ENCODE data around the gene HOATZ. TPM values are rescaled to one million over a fixed set of nuclear protein-coding genes. Genes with fewer than 3 reads are reported as not detected.

Gene HOATZ
- total RNA-seq, 1 experiment from 2014 or later, result not detected

DNA sequence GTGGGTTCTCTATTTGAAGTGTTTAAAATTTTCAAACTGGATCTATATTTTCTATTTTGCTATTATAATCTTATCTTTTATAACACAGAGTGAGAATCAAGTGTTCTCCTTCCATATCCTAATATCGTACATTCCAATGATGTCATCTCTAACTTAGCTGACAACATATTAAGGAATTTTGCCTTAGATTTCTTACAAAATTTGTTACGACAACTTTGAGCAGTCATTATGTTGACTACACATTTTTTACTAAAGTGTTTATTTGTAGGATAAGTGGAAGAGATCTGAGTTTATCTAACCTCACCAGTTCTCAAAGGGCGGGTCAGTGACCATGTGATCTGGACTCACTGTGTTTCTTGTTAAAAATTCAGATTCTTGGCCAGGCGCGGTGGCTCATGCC lies 15.1 kb upstream of the HOATZ start:
- no peak overlapping the region for H3K4me3 ChIP-seq (replicated peaks in 1 of 2; ENCODE audit: low read depth in 1 of 2, low read length in 2 of 2)
- RAD21 ChIA-PET (ENCODE audit: low non-redundant PET in 1 of 2, low total read pairs in 2 of 2, uncharacterized antibody in 2 of 2, unreplicated experiment in 2 of 2), result no interaction called here
- no peaks in the 10 kb centered on the region for H3K79me2 ChIP-seq (ENCODE audit: insufficient read depth, low read length)
- no TSS peak for BruUV-seq (replicated peaks)
- no peaks in the 10 kb centered on the region for H3K9me3 ChIP-seq (ENCODE audit: control insufficient read depth in 1 of 2, insufficient read depth in 1 of 2, low read depth in 1 of 2, low read length in 2 of 2)
- POLR2A ChIA-PET, result no interaction called here
- intact Hi-C loops (cut with micrococcal nuclease), result no loop called here
- H4K20me1 ChIP-seq (ENCODE audit: insufficient read depth), result no peaks in the 10 kb centered on the region
- H3K9me2 ChIP-seq (ENCODE audit: insufficient read depth), result no peaks in the 10 kb centered on the region
- H3K9ac ChIP-seq (ENCODE audit: low read length), result no peak overlapping the region
- H3K36me3 ChIP-seq (ENCODE audit: control insufficient read depth in 1 of 2, insufficient read depth in 2 of 2, low read length in 2 of 2), result no peaks in the 10 kb centered on the region
- H3K4me2 ChIP-seq (ENCODE audit: low read length), result no peak overlapping the region
- no peak overlapping the region for H2AFZ ChIP-seq (ENCODE audit: low read depth, low read length, poor library complexity, severe bottlenecking)
- H3K27ac ChIP-seq (ENCODE audit: low read depth, low read length), result no peak overlapping the region
- ATAC-seq (no peak), DNase-seq (ENCODE audit: low read depth, low spot score) (no peak)
- H3K4me1 ChIP-seq (ENCODE audit: control insufficient read depth in 1 of 2, insufficient read depth in 2 of 2, low read length in 2 of 2), result no peaks in the 10 kb centered on the region
- no peaks in the 10 kb centered on the region for H3K27me3 ChIP-seq (ENCODE audit: insufficient read depth, low read length)
- no peak for TF ChIP-seq TCF7L2 (IDR thresholded peaks at IDR 0.05; ENCODE audit: borderline replicate concordance, extremely low read depth, insufficient read depth, insufficient read length)
- TF ChIP-seq, protein P1, sequence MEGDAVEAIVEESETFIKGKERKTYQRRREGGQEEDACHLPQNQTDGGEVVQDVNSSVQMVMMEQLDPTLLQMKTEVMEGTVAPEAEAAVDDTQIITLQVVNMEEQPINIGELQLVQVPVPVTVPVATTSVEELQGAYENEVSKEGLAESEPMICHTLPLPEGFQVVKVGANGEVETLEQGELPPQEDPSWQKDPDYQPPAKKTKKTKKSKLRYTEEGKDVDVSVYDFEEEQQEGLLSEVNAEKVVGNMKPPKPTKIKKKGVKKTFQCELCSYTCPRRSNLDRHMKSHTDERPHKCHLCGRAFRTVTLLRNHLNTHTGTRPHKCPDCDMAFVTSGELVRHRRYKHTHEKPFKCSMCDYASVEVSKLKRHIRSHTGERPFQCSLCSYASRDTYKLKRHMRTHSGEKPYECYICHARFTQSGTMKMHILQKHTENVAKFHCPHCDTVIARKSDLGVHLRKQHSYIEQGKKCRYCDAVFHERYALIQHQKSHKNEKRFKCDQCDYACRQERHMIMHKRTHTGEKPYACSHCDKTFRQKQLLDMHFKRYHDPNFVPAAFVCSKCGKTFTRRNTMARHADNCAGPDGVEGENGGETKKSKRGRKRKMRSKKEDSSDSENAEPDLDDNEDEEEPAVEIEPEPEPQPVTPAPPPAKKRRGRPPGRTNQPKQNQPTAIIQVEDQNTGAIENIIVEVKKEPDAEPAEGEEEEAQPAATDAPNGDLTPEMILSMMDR (IDR thresholded peaks at IDR 0.05 in 2 of 3, conservative IDR thresholded peaks at IDR 0.05 in 1 of 3; ENCODE audit: borderline replicate concordance in 1 of 3, insufficient read depth in 1 of 3, low read depth in 2 of 3, low read length in 2 of 3), result no peak
- no peak for TF ChIP-seq CBX3 (IDR thresholded peaks at IDR 0.05; ENCODE audit: low read depth)
- no peak for TF ChIP-seq FOSL1 (IDR thresholded peaks at IDR 0.05; ENCODE audit: low read depth)
- TF ChIP-seq, protein P2, sequence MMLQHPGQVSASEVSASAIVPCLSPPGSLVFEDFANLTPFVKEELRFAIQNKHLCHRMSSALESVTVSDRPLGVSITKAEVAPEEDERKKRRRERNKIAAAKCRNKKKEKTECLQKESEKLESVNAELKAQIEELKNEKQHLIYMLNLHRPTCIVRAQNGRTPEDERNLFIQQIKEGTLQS (IDR thresholded peaks at IDR 0.05), result no peak
- no peak for TF ChIP-seq CEBPB (IDR thresholded peaks at IDR 0.05; ENCODE audit: low read depth)
- TF ChIP-seq, protein P3, sequence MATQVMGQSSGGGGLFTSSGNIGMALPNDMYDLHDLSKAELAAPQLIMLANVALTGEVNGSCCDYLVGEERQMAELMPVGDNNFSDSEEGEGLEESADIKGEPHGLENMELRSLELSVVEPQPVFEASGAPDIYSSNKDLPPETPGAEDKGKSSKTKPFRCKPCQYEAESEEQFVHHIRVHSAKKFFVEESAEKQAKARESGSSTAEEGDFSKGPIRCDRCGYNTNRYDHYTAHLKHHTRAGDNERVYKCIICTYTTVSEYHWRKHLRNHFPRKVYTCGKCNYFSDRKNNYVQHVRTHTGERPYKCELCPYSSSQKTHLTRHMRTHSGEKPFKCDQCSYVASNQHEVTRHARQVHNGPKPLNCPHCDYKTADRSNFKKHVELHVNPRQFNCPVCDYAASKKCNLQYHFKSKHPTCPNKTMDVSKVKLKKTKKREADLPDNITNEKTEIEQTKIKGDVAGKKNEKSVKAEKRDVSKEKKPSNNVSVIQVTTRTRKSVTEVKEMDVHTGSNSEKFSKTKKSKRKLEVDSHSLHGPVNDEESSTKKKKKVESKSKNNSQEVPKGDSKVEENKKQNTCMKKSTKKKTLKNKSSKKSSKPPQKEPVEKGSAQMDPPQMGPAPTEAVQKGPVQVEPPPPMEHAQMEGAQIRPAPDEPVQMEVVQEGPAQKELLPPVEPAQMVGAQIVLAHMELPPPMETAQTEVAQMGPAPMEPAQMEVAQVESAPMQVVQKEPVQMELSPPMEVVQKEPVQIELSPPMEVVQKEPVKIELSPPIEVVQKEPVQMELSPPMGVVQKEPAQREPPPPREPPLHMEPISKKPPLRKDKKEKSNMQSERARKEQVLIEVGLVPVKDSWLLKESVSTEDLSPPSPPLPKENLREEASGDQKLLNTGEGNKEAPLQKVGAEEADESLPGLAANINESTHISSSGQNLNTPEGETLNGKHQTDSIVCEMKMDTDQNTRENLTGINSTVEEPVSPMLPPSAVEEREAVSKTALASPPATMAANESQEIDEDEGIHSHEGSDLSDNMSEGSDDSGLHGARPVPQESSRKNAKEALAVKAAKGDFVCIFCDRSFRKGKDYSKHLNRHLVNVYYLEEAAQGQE (IDR thresholded peaks at IDR 0.05; ENCODE audit: low read depth), result no peak
- no peak for TF ChIP-seq ZNF274 (IDR thresholded peaks at IDR 0.05; ENCODE audit: low read depth, low read length)
- TF ChIP-seq ELF1 (IDR thresholded peaks at IDR 0.05; ENCODE audit: borderline replicate concordance, low read depth), result no peak
- TF ChIP-seq, protein P4, sequence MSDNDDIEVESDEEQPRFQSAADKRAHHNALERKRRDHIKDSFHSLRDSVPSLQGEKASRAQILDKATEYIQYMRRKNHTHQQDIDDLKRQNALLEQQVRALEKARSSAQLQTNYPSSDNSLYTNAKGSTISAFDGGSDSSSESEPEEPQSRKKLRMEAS (IDR thresholded peaks at IDR 0.05), result no peak
- no peak for TF ChIP-seq EGR1 (IDR thresholded peaks at IDR 0.05; ENCODE audit: low read depth)
- CTCF ChIA-PET, result no interaction called here
